Measurements from ENCODE around the gene HK2. TPM values are rescaled to one million over a fixed set of nuclear protein-coding genes. Genes with fewer than 3 reads are reported as not detected.

HK2 gene
- total RNA-seq, 2 donors from 2014 or later: 162 to 396 TPM

DNA sequence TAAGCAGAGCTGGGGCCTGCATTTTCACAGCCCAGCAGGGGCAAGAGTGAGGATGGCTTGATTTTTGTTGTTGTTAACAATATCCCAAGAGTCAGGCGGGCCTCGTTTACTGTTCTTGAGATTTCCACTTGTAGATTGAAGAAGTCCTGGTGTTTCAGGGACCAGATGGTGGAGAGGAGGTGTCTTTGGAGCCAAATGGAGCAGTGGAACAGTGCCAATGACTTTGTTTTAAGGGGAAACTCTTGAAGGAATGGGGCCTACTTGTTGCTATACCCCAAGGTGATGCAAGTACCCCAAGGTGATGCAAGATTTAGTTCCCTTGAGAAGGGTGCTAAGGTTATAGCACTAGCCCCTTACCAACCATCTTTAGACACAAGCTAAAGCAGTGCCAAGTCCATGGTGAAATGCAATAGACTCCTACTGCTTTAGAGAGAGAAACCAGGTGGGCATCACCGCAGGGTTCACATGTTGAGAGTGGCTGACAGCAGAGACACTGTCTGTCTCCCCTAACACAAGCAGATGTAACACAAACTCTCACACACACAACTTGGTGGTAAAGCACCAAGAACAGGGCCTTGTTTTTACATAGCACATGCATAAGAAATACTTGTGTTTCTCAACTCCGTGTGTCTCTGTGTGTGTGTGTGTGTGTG lies 44.0 kb downstream of the HK2 start:
- no peak for DNase-seq
- intact Hi-C loops (cut with DNase I): loop anchor here (2.0 to 10.0 kb wide), 4 partner anchors 41 to 393 kb away; partner anchors contain the start of genes CCDC142 and TTC31
- Histone ChIP-seq H3K27me3 (no peaks in the 10 kb centered on the region), H3K27ac (no peak overlapping the region), H3K36me3 (peaks cover 50% of the 10 kb centered on the region), H3K9ac (ENCODE audit: low read depth in 2 of 2, low read length in 2 of 2) (no peak overlapping the region), H3K4me1 (peaks cover 3% of the 10 kb centered on the region), H3K4me3 (no peak overlapping the region), H3K9me3 (no peaks in the 10 kb centered on the region)
- TF ChIP-seq, protein P1, sequence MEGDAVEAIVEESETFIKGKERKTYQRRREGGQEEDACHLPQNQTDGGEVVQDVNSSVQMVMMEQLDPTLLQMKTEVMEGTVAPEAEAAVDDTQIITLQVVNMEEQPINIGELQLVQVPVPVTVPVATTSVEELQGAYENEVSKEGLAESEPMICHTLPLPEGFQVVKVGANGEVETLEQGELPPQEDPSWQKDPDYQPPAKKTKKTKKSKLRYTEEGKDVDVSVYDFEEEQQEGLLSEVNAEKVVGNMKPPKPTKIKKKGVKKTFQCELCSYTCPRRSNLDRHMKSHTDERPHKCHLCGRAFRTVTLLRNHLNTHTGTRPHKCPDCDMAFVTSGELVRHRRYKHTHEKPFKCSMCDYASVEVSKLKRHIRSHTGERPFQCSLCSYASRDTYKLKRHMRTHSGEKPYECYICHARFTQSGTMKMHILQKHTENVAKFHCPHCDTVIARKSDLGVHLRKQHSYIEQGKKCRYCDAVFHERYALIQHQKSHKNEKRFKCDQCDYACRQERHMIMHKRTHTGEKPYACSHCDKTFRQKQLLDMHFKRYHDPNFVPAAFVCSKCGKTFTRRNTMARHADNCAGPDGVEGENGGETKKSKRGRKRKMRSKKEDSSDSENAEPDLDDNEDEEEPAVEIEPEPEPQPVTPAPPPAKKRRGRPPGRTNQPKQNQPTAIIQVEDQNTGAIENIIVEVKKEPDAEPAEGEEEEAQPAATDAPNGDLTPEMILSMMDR (IDR thresholded peaks at IDR 0.05): no peak

DNA sequence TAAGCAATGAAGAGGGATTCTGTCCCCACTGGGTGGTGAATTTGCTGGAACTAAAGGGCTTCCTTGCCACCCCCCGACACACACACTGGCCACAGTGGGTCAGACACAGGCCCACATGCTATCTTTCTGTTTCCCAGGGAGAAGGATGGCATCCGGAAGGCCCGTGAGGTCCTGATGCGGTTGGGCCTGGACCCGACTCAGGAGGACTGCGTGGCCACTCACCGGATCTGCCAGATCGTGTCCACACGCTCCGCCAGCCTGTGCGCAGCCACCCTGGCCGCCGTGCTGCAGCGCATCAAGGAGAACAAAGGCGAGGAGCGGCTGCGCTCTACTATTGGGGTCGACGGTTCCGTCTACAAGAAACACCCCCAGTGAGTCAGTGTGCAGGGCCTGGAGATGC lies 44.6 kb downstream of the HK2 start:
- intact Hi-C loops (cut with DNase I): loop anchor here (5.0 to 10.0 kb wide), 2 partner anchors 41 to 394 kb away; partner anchors contain the start of genes CCDC142 and TTC31
- H3K27ac ChIP-seq: no peak overlapping the region
- H3K27me3 ChIP-seq: no peaks in the 10 kb centered on the region
- H3K36me3 ChIP-seq: peaks cover 54% of the 10 kb centered on the region
- H3K9me3 ChIP-seq: no peaks in the 10 kb centered on the region
- no peak overlapping the region for H3K4me3 ChIP-seq
- H3K4me1 ChIP-seq: peaks cover 3% of the 10 kb centered on the region
- no peak overlapping the region for H3K9ac ChIP-seq (ENCODE audit: low read depth in 2 of 2, low read length in 2 of 2)
- DNase-seq: no peak
- TF ChIP-seq, protein P1 (IDR thresholded peaks at IDR 0.05): no peak

DNA sequence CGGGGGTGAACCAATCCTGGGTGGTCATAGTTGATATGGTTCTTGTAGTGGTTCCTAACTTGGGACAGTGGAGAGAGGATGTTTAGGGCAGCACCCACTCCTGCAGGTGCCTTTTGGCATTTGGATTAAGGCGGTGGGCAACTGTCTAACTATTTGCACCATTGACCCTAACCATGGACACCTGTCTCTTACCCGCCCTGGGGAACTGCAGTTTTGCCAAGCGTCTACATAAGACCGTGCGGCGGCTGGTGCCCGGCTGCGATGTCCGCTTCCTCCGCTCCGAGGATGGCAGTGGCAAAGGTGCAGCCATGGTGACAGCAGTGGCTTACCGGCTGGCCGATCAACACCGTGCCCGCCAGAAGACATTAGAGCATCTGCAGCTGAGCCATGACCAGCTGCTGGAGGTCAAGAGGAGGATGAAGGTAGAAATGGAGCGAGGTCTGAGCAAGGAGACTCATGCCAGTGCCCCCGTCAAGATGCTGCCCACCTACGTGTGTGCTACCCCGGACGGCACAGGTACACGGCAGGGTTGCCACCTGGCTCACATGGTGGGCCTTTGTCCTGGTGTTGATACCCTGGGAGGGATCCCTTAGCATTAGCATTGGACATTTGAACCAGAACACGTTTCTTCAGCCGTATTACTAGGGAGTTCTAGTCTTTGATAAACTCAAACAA lies 46.3 kb downstream of the HK2 start:
- Histone ChIP-seq H3K27ac (no peak overlapping the region), H3K9ac (ENCODE audit: low read depth in 2 of 2, low read length in 2 of 2) (no peak overlapping the region), H3K36me3 (peaks cover 51% of the 10 kb centered on the region), H3K4me3 (no peak overlapping the region), H3K9me3 (no peaks in the 10 kb centered on the region), H3K27me3 (no peaks in the 10 kb centered on the region), H3K4me1 (no peaks in the 10 kb centered on the region)
- TF ChIP-seq, protein P1 (IDR thresholded peaks at IDR 0.05): no peak
- intact Hi-C loops (cut with DNase I): no loop called here
- DNase-seq: no peak

DNA sequence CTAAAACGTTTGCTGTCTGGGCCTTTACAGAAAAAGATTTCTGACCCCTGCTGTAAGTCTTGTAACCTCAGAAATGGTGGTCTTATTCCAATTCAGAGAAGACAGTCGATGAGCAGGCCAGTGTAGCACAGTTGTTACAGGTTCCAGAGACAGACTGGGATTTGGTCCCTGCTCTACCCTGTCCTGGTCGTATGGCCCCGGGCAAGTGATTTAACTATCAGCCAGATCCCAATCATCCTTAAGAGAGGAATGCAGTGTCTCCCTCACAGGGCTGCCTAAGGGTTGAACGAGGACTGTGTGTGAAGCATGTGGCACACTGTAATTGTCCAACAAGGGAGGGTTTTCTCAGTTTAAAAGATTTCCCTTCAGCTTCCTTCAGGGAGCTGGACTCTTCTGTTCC lies 47.2 kb downstream of the HK2 start:
- Histone ChIP-seq H3K4me3 (no peak overlapping the region), H3K27me3 (no peaks in the 10 kb centered on the region), H3K27ac (no peak overlapping the region), H3K4me1 (no peaks in the 10 kb centered on the region), H3K36me3 (peaks cover 52% of the 10 kb centered on the region), H3K9ac (ENCODE audit: low read depth in 2 of 2, low read length in 2 of 2) (no peak overlapping the region), H3K9me3 (no peaks in the 10 kb centered on the region)
- TF ChIP-seq, protein P1 (IDR thresholded peaks at IDR 0.05): no peak
- intact Hi-C loops (cut with DNase I): no loop called here
- no peak for DNase-seq

DNA sequence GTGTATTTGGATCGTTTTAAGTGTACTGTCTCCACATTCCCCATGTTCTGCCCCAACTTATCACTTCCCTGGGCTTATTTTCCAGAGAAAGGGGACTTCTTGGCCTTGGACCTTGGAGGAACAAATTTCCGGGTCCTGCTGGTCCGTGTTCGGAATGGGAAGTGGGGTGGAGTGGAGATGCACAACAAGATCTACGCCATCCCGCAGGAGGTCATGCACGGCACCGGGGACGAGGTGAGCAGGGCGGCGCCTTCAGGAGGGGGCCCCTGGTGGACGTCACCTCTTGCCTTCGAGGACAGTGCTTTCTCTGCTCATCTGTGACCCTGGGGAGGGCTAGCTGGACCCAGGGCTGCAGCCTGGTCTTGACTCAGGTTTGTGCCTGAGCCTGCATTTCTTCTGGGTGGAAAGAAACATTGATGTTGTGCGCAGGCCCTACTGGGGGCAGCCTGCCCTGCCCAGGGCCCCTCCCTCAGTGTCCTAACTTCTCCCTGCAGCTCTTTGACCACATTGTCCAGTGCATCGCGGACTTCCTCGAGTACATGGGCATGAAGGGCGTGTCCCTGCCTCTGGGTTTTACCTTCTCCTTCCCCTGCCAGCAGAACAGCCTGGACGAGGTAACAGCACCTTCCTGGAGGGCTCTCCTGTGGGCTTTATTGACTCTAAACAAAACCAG lies 47.8 kb downstream of the HK2 start:
- no peaks in the 10 kb centered on the region for H3K9me3 ChIP-seq
- intact Hi-C loops (cut with DNase I): no loop called here
- H3K27me3 ChIP-seq: no peaks in the 10 kb centered on the region
- no peak overlapping the region for H3K4me3 ChIP-seq
- DNase-seq: no peak
- peaks cover 49% of the 10 kb centered on the region for H3K36me3 ChIP-seq
- H3K9ac ChIP-seq (ENCODE audit: low read depth in 2 of 2, low read length in 2 of 2): no peak overlapping the region
- H3K27ac ChIP-seq: no peak overlapping the region
- H3K4me1 ChIP-seq: no peaks in the 10 kb centered on the region
- TF ChIP-seq, protein P1 (IDR thresholded peaks at IDR 0.05): no peak

Data from colonic mucosa (tissue), 4 donors.